Measurements from ENCODE around the gene ADD3. TPM values are rescaled to one million over a fixed set of nuclear protein-coding genes. Genes with fewer than 3 reads are reported as not detected.
"Not testable (repeated sequence)": the region's sequence is repeated elsewhere in the genome, so short reads cannot be mapped to it uniquely, and the experiment has no call there.

ADD3 gene
- total RNA-seq, 2 donors from 2014 or later = 91.1 to 659 TPM

DNA sequence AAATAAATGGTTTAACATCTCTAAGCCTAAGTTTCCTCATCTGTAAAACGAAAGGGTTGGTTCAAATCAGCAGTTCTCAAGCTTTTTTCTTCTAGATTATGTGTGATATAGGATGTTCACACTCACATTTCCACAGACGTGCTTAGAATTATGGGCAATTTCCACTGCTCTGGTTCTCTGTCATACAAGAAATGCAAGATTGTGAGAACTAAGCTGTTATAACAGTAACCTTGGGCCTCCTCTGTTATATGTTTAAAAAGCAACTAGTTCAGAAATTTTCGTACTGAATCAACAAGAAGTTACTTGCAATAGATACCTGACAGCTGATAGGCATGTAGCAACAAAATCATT is 33.7 kb downstream of the ADD3 start:
- ATAC-seq (ENCODE audit: insufficient number of reproducible peaks, low FRiP score, low read depth) (no peak), DNase-seq (ENCODE audit: low spot score) (no peak)
- Histone ChIP-seq H3K4me3 (no peak overlapping the region), H3K36me3 (no peaks in the 10 kb centered on the region), H3K4me1 (ENCODE audit: control insufficient read depth in 1 of 2, low read depth in 2 of 2) (peaks cover 25 to 54% of the 10 kb centered on the region in 2 donors), H3K27me3 (replicated peaks; ENCODE audit: insufficient read depth) (no peaks in the 10 kb centered on the region), H3K27ac (no peak overlapping the region), H3K9me3 (no peaks in the 10 kb centered on the region)
- TF ChIP-seq, protein P1, sequence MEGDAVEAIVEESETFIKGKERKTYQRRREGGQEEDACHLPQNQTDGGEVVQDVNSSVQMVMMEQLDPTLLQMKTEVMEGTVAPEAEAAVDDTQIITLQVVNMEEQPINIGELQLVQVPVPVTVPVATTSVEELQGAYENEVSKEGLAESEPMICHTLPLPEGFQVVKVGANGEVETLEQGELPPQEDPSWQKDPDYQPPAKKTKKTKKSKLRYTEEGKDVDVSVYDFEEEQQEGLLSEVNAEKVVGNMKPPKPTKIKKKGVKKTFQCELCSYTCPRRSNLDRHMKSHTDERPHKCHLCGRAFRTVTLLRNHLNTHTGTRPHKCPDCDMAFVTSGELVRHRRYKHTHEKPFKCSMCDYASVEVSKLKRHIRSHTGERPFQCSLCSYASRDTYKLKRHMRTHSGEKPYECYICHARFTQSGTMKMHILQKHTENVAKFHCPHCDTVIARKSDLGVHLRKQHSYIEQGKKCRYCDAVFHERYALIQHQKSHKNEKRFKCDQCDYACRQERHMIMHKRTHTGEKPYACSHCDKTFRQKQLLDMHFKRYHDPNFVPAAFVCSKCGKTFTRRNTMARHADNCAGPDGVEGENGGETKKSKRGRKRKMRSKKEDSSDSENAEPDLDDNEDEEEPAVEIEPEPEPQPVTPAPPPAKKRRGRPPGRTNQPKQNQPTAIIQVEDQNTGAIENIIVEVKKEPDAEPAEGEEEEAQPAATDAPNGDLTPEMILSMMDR (IDR thresholded peaks at IDR 0.05) = no peak

DNA sequence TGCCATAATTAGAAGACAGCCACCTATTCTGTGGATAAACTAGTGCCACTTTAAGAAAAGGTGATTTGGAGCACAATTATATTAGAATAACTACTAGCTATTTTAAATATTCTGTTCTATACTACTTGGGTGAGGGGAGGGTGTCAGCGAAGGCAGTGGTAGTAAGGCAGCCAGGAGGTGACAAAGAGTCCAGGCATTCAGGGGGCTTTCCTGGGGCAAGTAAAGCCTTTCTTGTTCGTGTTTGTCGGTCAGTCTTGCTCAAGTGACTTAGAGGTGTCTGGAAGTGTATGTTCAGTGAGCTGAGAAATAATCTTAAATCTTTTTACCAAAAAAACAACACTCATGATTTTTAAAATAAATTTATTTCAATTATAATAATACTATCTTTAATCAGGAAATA is 34.4 kb downstream of the ADD3 start:
- H3K4me3 ChIP-seq = no peak overlapping the region
- peaks cover 22 to 49% of the 10 kb centered on the region in 2 donors for H3K4me1 ChIP-seq (ENCODE audit: control insufficient read depth in 1 of 2, low read depth in 2 of 2)
- no peak overlapping the region for H3K27ac ChIP-seq
- H3K36me3 ChIP-seq = no peaks in the 10 kb centered on the region
- TF ChIP-seq, protein P1 (IDR thresholded peaks at IDR 0.05) = no peak
- no peaks in the 10 kb centered on the region for H3K27me3 ChIP-seq (replicated peaks; ENCODE audit: insufficient read depth)
- H3K9me3 ChIP-seq = no peaks in the 10 kb centered on the region
- no peak for DNase-seq (ENCODE audit: low spot score)
- no peak for ATAC-seq (ENCODE audit: insufficient number of reproducible peaks, low FRiP score, low read depth)

DNA sequence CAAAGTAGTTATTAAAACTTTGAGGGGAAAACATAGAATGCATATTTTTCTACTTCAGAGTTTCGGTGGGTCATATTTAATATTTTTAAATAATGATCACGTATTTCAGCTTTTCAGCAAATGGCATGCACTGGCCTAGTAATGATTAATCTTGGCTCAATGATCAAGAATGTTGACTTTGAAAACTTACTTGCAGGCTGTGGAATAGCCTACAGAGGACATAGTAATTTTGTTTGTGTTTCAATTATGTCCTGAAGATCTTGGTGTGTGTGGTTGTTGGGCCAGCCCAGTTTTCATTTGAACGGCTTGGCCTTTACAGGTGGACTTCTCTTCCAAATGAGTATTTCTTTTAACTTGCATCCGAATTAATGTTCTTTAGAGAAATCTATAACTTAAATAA is 35.1 kb downstream of the ADD3 start:
- H3K4me1 ChIP-seq (ENCODE audit: control insufficient read depth in 1 of 2, low read depth in 2 of 2) = peaks cover 22 to 48% of the 10 kb centered on the region in 2 donors

DNA sequence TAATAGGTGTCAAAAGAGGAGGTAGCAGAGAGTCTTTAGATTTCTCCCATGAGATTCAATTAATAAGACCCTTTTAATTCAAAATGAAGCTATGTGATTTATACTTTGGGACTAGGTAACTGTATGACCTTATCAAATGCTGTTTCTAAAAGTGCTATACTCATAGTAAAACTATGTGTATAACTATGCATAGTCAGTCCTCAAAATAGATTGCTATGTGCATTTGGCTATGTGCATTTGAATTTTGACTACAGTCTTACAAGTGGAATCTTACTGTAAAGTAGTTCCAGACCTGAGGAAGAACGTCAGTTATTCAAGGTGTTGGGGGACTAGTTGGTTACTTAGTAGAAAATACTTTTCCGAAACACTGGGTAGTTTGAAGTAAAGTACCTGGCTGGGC is 36.9 kb downstream of the ADD3 start:
- ATAC-seq (ENCODE audit: insufficient number of reproducible peaks, low FRiP score, low read depth) (no peak), DNase-seq (ENCODE audit: low spot score) (no peak)
- Histone ChIP-seq H3K36me3 (no peaks in the 10 kb centered on the region), H3K4me1 (ENCODE audit: control insufficient read depth in 1 of 2, low read depth in 2 of 2) (peaks cover 14 to 45% of the 10 kb centered on the region in 2 donors), H3K4me3 (no peak overlapping the region), H3K9me3 (peaks cover 3% of the 10 kb centered on the region), H3K27ac (no peak overlapping the region), H3K27me3 (replicated peaks; ENCODE audit: insufficient read depth) (no peaks in the 10 kb centered on the region)
- TF ChIP-seq, protein P1 (IDR thresholded peaks at IDR 0.05) = no peak

More for the DNA sequence above, 35.1 kb downstream of the ADD3 start:
- Histone ChIP-seq H3K27ac (no peak overlapping the region), H3K36me3 (no peaks in the 10 kb centered on the region), H3K27me3 (replicated peaks; ENCODE audit: insufficient read depth) (no peaks in the 10 kb centered on the region), H3K4me3 (no peak overlapping the region), H3K9me3 (no peaks in the 10 kb centered on the region)
- ATAC-seq (ENCODE audit: insufficient number of reproducible peaks, low FRiP score, low read depth) (no peak), DNase-seq (ENCODE audit: low spot score) (no peak)
- TF ChIP-seq, protein P1 (IDR thresholded peaks at IDR 0.05) = no peak

DNA sequence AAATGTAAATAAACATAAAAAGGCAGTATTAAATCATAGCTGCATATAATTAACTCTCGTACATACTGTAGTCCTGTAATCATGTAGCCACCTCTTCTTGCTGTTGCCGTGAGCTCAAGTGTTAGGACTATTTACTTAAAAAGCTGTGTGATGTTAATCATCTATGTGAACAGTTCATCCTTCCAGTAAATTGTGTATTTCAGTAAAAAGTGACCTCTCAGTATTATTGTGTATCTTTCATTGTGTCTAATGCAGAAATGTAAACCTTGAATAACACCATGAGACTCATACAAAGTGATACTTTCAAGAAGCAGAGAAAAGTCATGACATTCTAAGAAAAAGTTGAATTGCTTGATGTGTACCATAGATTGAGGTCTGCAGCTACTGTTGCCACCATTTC is 38.0 kb downstream of the ADD3 start:
- TF ChIP-seq, protein P1 (IDR thresholded peaks at IDR 0.05) = no peak
- H3K27ac ChIP-seq = no peak overlapping the region
- no peaks in the 10 kb centered on the region for H3K36me3 ChIP-seq
- peaks cover 3% of the 10 kb centered on the region for H3K9me3 ChIP-seq
- ATAC-seq (ENCODE audit: insufficient number of reproducible peaks, low FRiP score, low read depth) (no peak), DNase-seq (ENCODE audit: low spot score) (no peak)
- no peak overlapping the region for H3K4me3 ChIP-seq
- no peaks in the 10 kb centered on the region for H3K27me3 ChIP-seq (replicated peaks; ENCODE audit: insufficient read depth)
- peaks cover 14 to 40% of the 10 kb centered on the region in 2 donors for H3K4me1 ChIP-seq (ENCODE audit: control insufficient read depth in 1 of 2, low read depth in 2 of 2)

DNA sequence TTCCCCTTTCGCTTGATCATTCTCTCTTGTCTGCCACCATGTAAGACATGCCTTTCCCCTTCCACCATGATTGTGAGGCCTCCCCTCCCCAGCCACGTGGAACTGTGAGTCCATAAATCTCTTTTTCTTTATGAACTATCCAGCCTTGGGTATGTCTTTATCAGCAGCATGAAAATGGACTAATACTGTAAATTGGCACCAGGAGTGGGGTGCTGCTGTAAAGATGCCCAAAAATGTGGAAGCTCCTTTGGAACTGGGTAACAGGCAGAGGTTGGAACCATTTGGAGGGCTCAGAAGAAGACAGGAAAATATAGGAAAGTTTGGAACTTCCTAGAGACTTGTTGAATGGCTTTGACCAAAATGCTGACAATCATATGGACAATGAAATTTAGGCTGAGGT is 40.4 kb downstream of the ADD3 start:
- not testable (repeated sequence) for H3K27me3 ChIP-seq (replicated peaks; ENCODE audit: insufficient read depth); H3K4me3 ChIP-seq; ATAC-seq (ENCODE audit: insufficient number of reproducible peaks, low FRiP score, low read depth); H3K36me3 ChIP-seq; H3K27ac ChIP-seq; H3K9me3 ChIP-seq; DNase-seq (ENCODE audit: low spot score)
- peaks cover 15 to 30% of the 10 kb centered on the region in 2 donors for H3K4me1 ChIP-seq (ENCODE audit: control insufficient read depth in 1 of 2, low read depth in 2 of 2)
